ENCODE data around the gene EOLA2.
"Not testable (repeated sequence)": the region's sequence is repeated elsewhere in the genome, so short reads cannot be mapped to it uniquely, and the experiment has no call there.

The EOLA2 gene

DNA sequence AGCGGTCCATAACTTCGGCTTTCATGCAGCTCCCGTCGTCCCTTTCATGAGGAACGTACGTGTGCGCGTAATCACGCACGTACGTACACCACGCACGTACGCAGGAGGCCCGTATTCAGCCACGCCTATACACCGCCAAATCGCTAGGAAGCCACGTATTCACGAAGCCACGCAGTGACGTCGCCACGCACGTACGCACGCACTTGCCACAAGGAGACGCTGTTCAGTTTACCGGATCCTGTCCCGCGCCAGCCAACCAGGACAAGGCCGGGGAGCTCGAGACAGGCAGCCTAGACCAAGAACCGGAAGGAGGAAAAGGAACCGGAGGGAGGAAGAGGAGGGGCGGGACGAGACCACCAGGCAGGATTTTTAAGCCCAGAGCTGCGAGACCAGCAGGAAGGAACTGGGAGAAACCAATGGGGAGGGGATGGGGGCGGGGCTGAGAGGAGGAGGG lies at the start of gene EOLA2:
Gene EOLA2 (minus strand): TSS at position 65 of the 454 bp plus-strand sequence. CDS start 4,617 bp downstream, outside the sequence.
- peak; percentile 96 for DNase-seq

DNA sequence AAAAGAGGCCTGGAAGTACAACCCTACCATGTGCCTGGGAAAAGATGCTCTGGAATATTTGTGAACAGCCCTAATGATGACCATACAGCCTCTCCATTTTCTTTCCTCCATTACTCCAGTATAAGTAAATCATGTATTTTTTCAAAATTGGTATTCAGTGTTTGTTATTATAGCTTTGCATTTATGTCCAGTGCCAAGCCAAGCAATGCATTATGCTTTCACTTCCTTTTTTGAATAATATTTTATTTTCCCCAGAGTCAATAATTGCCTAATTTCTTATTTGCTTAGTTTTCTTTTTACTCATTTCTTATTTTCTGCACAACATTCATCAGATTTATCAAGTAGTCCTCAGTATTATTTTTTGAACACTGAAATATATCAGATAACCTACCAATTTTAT lies 49.3 kb upstream of the EOLA2 start:
- no peak for DNase-seq

DNA sequence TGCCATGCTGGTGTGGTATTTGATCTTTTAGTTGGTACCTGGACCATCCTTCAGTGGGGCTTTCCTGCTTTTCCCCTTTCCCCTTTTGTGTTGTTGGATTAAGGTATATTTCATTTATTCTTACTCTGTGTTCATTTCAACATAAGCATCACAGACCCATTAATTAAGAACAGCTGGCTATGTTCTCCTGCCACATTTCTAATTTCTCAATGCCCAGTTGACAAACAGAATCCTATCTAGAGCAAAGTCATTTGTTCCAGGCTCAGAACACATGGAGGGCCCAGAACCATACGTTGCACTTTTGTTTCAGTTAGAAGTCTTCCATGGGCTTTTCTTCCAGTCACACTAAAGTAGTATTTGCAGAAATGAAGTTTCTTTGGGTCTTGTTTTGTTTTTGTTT lies 46.1 kb upstream of the EOLA2 start:
- DNase-seq = no peak

DNA sequence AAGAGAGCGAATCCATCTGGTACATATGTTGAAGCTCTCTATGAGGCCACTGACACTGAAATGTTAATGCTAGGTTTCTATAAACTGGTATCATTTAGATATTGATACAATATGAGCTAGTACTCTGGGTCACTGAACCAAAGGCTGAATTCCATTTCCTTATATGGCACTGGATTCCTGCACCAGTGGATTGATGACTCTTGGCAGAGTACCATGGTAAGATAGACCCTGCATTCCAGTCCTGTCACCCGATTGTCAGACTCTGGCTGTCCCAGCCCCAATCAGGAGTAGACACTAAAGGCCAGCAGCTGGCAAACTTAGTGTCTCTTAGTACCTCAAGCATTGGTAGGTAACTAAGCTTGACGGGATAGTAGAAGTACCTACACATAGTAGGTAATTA lies 44.0 kb upstream of the EOLA2 start:
- DNase-seq = no peak

DNA sequence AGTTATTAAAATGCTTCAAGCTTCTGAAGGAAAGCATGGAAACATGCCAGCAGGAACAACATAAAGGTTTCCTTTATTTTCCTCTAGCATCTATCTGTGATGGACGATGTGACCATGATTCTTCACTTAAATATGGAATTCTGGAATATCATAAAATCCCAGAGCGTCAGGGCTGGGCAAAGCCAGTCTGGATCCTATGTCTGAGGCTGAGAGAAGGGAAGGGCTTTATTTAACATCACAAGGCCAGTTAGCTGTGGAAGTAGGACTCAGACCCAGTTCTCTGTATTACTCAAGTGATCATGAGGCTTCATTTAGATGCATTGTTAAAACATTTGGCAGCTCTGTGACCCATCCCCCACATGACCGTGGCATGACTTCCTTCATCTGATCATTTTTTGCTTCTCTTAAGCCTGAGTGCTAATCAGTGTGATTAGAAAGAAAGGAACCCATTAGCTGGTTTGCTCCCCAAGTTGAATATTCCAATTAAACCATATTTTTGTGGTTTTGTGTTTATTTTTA lies 40.9 kb upstream of the EOLA2 start:
- DNase-seq = no peak

DNA sequence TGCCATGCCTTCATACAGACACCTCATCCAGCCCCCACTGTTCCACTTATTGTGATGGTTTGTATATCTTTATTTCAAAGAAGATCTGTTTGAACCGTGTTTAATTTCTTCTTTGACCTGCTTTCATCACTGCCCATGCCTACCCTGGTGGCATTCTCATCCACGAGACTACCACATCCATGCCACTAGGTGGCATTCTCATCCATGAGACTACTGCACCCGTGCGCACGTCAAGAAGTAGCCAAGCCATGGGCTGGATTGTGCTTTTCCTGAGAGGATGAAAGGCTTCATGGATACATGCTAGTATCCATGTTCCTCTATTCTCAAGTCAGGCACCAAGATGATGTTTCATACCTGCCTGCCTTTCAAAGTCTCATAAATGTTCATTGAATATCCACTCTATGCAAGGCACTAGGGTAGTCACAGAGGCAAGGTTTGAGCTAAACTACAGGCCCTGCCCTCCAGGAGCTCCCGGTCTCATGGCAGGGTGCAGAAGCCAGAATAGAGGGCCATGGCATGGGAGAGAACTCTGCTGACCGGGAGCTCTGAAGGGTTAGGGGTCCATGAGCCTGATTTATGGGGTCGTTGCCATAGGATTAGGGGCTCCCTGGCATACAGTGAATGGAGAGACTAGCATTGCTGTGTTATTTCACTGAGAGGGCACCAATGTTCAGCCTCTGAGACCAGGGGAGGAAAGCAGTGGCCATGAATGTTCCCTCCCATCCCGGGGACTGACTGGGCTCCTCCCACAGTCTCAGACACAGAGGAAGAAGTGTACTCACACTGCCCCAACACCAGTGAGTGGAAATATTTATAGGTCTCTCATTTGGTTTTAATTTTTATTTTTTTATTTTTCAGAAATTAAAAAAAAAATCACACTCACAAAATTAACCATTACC lies 24.8 kb upstream of the EOLA2 start:
- peak; percentile 42 for DNase-seq

DNA sequence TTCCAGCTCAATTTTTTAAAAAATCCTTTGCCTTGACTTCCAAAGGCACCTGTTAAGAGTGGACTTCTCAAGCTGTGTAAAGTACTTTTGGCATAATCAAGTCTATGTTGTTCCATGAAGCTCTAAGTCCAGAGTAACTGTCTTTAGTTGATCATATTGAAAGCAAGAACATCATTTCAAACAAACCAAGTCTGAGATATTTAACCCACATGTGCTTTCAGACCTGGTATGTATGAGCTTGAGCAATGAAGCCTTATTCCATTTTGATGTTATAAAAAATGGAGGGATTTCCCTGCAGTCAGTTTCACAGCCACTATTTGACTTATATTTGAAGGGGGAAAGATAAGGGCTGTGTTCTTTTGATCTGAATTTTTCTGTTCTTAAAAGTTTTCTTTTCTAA lies 23.7 kb upstream of the EOLA2 start:
- DNase-seq = no peak

DNA sequence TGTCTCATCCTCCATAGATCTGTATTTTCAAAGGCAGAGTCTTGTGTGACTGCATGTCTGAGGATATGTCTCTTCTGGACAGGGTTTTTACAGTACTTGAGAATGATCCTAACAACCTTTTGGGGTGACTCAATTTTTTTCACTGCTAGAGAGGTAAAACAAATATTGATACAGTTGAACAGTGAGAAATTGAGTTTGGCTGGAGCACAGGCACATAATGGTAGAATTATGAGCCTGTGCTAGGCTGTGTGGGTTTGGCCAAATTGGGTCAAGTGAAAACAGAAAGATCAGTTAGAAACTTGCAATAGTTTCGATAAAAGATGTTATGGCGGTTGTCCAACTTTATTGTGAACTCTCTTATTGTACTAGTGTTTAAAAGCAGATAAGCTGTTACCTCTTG lies 23.3 kb upstream of the EOLA2 start:
- peak; percentile 10 for DNase-seq

DNA sequence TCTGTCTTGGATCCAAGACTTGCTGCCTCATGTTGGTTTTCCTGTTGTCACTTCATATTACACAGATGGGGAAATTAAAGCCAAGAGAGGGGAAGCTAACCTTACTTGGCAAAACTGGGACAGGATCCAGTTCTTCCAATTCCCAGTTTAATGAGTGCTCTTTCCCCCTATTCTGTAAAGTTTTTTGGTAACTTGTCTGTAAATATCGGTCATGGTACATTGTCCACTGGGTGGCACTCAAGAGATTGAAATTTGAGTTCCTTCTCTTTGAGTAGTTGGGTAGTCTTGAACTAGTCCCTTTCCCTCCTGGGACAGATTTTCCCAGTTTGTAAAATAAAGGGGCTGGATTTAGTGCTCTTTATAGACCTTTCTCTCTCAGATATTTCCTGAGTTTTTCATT lies 12.4 kb upstream of the EOLA2 start:
- peak; percentile 34 for DNase-seq

DNA sequence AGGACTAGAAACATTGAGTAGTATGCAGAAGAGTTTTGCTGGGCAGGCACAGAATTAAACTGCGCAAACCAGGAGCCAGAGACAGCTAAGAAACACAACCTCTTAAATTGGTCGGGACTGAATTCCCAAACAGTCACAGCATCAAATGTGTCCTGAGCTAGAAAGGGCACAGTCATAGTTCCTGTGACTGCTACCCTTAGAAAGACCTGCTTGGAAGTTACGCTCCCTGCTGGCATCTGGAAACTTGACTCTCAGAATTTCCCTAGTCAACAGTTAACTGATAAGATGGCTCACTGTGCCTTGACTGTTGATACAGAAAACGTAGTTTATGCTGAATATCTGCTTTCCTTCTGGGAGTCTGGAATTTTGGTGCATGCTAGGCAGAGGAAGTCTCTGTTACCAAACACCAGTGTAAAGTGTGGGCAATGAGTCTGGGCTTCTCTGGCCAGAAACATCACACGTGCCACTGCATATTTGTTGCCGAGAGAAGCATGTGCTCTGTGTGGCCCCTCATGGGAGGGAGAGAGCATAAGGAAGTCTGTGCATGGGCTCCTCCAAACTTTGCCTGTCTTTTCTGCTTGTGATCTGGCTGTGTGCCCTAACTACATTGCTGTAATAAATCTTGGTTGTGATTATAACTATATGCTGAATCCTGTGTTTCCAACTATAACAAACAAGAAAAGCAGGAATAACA lies 11.6 kb upstream of the EOLA2 start:
- DNase-seq = no peak

DNA sequence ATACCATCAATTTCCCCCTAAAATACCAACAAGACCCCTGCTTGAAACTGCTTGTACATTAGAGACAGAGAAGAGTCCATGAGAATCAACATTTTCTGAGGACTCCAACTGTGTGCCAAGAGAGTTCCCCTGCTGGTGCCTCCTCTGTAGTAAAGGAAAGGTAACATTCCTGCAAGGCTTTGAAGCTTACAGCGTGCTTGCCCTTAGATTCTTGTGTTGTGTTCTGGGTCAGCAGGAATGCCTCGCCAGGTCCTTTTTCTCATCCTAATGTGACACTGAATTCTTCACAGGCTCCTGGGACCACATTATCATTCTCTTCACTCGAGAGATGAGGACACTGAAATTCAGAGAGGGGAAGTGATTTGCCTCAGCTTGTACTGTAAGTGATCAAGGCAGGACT lies 9.7 kb upstream of the EOLA2 start:
- DNase-seq = no peak

DNA sequence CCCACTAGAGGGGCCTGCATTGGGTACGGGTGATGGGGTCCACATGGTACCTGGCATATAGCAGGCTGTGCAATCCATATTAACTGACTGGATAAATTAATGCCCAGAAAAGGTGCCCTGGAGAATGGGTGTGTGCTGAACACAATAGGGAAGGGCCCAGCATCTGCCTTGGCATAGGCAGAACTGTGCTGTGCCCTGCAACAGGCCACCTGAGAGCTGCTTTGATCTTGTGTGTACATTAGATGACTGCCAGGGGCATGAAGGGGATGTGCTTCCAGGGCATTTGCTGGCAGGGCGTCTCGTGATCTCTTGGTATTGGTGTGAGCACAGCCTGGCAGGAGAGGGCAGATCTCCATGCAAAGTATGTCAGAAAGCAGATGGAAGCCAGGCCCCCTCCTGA lies 8.6 kb upstream of the EOLA2 start:
- not testable (repeated sequence) for DNase-seq

DNA sequence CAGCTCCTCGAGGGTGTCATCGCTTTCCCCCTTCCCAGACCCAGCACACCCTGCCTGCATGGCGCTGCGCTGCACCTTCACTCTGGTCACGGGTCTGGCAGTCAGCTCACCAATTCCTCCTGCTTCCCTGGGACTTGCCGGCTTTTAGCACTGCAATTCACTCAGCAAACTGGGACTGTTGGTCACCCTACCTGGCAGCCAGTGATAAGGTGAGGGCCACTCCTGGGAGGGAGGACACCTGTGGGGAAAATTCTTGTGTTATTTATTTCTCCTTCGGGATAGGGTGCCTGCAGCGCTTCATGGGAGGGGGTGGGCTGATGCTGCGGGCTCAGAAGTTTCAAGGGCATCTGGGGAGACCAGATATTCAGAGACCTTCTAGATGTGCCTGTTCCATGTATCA lies 7.5 kb upstream of the EOLA2 start:
- DNase-seq = not testable (repeated sequence)

DNA sequence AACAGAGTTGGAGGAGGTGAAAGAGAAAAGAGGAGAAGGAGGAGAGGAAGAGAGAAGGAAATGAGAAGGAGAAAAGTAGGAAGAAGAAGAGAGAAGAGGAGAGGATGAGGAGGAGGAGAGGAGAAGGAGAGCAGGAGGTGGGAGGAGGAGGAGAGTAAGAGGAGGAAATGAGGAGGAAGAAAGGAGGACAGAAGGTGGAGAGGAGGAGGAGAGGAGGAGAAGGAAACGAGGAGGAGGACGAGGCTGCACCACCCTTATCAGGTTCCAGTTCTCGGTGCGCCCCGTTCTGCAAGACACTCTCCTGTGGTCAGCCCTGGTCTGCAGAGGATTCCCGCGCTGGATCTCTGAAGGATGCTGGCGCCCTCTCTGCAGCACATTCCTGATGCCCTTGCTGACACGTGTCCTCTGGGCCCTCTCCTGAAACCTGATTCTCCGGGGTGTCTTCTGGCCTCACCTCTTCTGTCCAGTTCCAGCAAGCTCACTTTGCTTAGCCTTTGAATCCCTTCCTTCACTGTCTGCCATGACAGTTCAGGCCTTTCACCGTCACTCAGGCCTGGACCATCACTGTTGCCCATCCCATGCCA lies 6.9 kb upstream of the EOLA2 start:
- DNase-seq = not testable (repeated sequence)

DNA sequence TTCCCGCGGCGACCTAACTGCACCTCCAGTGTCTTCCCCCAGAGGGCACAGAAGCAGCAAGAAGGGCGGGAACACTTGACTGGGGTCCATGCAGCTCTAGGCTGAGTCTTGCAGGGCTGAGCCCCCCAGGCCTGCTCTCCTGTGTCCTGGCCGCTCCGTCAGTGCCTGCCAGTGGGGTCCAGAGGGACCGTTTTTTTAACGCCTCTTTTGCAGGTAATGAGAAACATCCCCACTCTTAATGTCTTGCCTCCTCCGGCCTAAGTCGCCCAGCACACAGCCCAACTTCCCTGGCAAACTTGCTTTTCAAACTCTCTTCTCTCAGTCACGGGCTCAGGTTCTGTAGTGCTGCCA lies 2.4 kb upstream of the EOLA2 start:
- not testable (repeated sequence) for DNase-seq

DNA sequence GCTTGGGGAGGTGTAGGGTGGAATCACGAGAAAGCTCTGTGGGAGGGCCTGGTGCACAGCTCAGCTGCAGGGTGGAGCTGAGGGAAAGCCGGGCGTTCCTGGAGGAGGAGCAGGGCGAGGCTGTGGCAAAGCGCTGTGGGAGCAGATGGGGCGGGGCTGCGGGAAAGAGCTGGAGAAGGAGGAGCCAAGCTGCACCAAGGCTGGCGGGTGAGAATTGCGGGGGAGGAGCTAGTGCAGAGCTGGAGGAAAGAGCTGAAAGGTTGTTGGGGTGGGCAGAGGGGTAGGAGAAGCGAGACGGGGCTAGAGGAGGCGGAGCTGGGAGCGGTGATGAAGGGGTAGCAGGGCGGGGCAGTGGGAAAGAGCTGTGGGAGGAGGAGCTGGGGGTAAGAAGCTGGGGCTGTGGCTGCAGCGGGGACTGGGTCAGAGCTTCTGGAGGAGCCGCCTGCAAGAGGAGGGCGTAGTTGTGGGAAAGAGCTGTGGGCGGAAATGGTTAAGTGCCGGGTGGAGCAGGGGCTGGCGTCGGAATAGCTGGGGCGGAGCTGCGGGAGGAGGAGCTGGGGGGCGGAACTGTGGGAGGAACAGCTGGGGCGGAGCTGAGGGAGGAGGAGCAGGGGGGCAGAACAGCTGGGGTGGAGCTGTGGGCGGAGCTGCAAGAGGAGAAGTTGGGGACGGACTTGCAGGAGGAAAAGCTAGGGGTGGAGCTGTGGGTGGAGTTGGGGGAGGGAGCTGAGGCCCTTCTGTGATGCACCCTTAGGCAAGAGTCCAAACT lies 1.8 kb upstream of the EOLA2 start:
- DNase-seq = peak; percentile 93

DNA sequence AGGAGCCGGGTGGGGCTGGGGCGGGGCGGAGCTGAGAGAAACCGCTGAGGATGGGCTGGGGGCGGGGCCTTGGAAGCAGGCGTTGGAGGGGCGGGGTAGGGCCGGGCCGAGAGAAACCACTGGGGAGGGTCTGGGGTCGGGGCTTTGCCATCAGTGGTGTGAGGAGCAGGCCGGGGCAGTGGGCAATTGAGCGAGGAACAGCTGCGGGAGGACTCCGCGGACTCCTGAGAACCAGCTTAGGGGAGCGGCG lies 1.3 kb upstream of the EOLA2 start:
- DNase-seq = no peak

DNA sequence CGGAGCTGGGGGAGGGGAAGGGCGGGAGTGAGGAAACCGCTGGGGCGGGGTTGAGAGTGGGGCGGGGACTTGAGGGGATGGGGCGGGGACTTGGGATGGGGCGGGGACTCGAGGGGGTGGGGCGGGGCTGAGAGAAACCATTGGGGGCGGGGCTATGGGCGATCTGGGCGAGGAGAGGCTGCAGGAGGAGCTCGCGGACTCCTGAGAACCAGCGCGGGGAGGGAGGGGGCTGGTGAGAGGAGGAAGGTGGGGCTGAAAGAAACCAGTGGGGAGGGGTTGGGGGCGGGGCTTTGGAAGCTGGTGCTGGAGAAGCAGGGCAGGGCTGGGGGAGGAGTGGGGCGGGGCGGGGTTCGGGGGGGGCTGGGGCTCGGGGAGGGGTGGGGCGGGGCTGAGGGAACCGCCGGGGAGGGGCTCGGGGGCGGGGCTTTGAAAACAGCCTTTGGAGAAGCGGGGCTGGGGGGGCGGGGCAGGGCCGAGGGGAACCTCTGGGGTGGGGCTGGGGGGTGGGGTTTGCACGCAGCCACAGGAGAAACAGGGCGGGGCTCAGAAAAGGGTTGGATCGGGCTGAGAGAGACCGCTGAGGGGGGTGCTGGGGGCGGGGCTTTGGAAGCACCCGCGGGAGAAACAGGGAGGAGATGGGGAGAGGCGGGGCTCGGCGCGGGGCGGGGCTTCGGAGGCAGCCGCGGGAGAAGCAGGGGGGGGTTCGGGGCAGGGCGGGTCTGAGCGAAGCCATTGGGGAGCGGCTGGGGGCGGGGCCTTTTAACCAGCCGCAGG lies 777 bp upstream of the EOLA2 start:
- DNase-seq = peak; percentile 86

DNA sequence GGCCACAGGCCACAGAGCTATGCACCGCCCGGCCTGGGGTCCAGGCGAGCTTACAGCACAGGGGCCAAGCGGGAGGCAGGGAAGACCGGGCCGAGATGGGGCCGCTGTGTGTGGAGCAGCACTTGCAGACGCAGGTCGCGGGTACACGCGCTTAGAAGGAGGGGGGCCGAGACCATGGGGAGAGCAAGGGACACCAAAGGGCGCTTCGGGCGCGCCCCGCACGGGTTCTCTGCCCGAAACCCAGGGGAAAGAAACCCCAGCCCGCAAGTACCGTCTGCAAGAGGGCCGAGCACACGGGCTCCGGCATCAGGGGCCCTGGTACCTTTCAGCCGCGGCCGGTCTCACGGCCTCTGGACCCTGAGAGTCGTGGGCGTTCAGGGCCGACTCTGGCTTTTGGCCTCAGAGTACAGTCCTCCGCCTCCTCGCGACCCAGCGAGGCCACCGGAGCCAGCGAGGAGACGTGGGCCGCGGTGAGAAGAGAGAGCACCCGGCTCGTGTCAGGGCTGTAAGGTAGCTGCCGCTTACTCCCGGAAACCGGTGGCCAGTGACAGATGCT lies 342 bp downstream of the EOLA2 start:
- DNase-seq = no peak

DNA sequence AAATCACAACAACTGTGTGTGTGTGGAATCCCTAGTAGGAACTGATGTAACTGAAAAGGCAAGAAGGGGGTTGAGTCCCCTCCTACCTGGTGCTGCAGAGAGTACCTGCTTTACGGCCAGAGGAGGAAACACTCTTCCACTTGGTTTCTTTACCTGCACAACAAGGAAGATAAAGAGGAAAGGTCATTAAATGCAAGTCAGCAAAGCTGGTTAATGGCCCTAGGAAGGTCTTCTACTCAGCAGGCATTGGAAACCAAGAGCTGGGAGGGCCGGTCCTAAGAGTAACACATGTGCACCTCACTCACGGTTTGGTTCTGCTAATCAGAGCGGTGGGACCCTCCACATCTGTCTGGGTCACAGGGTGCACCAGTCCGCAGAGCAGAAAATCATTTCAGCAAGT lies 963 bp downstream of the EOLA2 start:
- not testable (repeated sequence) for DNase-seq

DNA sequence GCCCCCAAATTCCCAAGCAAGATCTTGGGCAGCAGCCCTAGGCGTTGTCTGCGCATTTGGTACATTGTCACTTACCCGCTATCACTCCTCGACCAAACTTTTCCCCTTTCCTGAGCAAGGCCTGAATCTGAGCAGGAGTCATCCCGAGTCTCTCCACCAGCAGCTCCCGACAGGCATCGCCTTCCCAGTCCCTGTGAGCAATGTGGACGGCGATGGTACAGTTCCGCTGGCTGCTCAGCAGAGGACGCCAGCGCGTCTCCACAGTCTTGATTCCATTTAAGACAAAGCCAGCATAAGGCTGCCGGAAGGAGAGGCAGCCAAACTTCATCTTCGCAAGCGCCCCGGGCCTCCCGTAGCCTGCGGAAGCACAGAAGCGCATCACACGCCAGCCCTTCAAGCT lies 4.7 kb downstream of the EOLA2 start:
- not testable (repeated sequence) for DNase-seq

DNA sequence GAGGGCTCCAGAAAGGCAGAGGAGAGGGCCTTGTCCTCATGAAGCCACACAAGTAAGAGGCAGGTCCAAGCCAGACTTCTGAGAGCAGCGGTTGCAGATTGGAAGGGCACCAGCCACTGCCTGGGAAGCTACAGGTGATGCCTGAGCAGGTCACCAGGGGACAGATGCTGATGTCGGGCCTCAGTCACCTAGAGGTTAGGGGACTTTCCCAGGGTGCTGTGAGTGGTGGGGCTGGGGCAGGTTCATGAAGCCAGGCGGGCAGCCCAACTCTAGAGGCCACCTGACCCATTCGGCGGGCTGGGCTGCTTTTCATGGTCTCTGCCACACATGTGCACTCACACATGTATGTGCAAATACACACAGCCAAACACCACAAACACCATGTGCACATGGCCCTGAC lies 5.3 kb downstream of the EOLA2 start:
- DNase-seq = not testable (repeated sequence)

Data from hematopoietic multipotent progenitor cell treated with erythropoietin and hydrocortisone succinate and interleukin-3 and kit ligand, for 8 days (in vitro differentiated cells).